HG03196 (cell line): ENCODE data around the gene SMIM11.
"Not testable (repeated sequence)": the region's sequence is repeated elsewhere in the genome, so short reads cannot be mapped to it uniquely, and the experiment has no call there.

Experiments
- ATAC-seq: cut with Tn5 transposase; IDR thresholded peaks from one replicate; pipeline ENCODE4 v1.9.1; 2021; ENCODE audit not compliant: unreplicated experiment

The SMIM11 gene

DNA sequence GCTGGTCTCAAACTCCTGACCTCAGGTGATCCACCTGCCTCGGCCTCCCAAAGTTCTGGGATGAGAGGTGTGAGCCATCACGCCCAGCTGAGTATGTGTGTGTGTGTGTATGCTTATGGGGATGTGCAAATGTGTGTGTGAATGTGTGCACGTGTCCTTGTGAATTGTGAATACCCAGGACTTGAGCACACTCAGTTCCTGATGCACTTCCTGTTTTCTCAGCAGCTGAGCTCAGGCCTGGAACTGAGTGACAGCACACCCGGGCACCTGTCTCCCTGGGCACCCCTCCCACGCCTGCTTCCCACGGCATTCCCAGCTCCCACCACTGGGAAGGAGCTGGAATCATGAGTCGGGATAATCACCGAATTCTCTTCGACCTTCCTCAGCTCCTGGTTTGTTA lies 32.0 kb downstream of the SMIM11 start:
- not testable (repeated sequence) for ATAC-seq

DNA sequence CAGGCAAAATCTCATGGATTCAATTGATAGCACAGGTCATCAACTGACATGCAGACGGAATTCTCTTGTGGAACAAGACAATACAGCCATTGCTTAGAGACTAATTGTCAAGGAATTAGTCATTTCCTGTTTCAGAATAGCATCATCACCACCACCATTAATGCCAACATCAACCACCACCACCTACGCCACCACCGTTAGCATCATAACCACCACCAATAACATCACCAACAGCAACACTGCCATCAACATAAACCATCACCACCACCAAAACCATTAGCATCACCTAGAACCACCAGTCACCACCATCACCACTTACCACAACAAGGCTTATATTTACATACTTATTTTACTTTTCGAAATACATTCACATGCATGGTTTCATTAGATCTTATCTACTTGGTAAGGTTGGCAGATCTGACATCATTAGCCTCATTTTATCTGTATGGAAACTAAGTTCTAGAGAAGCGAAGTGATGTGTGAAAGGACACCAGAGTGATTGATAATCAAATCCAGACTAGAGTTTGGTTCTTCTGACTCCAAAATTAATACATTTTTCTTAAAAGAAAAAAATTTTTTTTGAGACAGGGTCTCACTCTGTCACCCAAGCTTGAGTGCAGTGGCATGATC lies 42.3 kb downstream of the SMIM11 start:
- not testable (repeated sequence) for ATAC-seq

DNA sequence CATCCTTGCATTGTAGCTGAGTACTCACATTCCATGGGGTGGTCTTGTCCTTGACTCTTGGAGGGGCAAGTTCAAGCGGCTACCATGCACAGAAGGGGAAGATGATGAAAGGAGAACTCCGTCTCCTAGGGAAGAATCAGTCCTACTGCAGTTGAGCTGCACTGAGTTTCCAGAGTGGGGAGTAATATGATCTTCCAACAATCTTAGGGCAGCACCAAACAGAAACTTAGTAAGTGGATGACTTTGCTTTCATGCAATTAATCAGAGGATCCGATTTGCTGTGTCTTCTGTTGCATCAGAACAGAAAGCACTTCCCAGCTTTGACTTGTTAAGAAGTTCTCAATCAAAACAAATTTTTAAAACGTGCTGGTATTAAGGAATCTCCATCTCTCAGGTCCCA lies 48.5 kb downstream of the SMIM11 start, which contains the start of gene SMIM34:
Gene SMIM34, minus strand, starts transcription at position 147 of the 400 bp plus-strand sequence. Its CDS starts 112 bp downstream, at position 35.
- not testable (repeated sequence) for ATAC-seq

DNA sequence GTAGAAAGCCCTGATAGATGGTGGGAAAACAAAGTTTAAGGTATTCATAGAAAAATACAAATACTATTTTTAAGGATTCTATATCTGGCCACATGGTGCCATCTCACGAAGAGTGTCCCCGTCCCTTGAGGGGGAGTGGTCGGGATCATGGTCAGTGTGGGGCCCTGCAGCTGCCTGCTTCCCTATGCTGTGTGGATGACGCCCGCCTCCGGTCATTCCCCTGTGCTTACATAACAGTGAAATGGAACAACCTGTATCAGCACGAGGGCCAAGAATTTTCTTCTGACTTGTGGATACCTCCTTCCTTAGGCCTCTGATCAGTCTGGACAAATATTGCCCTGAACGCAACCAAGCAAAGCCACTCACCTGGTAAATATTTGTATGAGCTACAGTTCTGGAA lies 52.0 kb downstream of the SMIM11 start:
- ATAC-seq, result not testable (repeated sequence)

DNA sequence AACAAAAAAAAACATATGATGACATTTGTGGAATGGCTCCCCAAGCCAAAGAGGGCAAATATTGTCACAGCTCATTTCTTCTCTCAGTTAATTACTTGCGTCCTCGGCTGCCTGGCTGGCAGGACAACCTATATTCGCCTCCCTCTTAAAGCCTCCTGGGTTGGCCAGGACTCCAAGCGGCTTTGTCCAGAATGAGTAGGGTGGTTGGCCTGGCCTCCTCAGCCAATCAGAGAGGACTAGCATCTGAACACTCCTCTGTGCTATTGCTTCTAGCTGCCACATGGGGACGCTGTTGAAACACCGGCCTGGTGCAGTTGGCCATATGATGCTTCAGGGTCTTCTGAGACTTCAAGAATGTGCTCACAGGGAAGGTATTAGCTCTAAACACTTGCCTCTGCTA lies 53.1 kb downstream of the SMIM11 start:
- not testable (repeated sequence) for ATAC-seq

DNA sequence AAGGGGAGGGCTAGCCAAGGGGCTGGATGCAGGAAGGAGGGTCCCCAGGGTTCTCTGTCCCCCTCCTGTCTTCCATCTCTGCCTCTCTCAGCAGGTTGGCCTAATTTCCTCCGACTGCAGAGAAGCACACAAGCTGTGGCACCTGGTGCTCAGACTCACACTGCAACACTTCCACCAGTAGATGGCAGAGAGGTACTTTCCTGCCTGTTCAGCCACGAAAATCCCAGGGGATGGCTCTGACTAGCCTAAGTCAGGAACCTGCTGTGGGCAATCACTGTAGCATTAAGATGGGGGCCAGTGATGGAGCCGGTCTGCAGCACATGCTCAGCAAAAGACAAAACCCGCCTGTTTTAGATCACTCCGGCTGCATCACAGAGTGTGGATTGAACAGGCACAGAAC lies 54.4 kb downstream of the SMIM11 start:
- ATAC-seq, result not testable (repeated sequence)
